Breast epithelium (tissue), 4 donors: ENCODE results near the gene NTN5. TPM values are rescaled to one million over a fixed set of nuclear protein-coding genes. Genes with fewer than 3 reads are reported as not detected.

Experiments used
- DNase-seq, 2 donors: peaks; one replicate each; pipeline ENCODE4 v3.0.0-alpha.2; 2019; ENCODE audit warnings: low spot score in 2 of 2
- H3K27ac ChIP-seq, 2 donors: fragments of 200-600 bp; sonication (generic) in 1 of 2; one replicate each; pipeline ENCODE4 v1.5.1; 2016 to 2019; ENCODE audit warnings: mild to moderate bottlenecking in 1 of 2
- H3K27me3 ChIP-seq, 2 donors: fragments of 200-600 bp; sonication (generic) in 1 of 2; one replicate each; pipeline versions ENCODE4 v1.5.1 to v1.6.0; 2017 to 2019; ENCODE audit warnings: control low read depth in 1 of 2, mild to moderate bottlenecking in 1 of 2
- H3K36me3 ChIP-seq: fragments of 200-600 bp; one replicate; pipeline ENCODE4 v1.5.1; 2019
- H3K4me1 ChIP-seq, 2 donors: fragments of 200-600 bp; sonication (generic); one replicate each; pipeline ENCODE4 v1.5.1; 2016 to 2019; ENCODE audit warnings: control low read depth in 1 of 2
- H3K4me3 ChIP-seq, 3 donors: fragments of 200-600 bp; sonication (generic); 1 replicate in 2 of 3; 2 replicates in 1 of 3; pipeline ENCODE4 v1.5.1; 2016 to 2019; ENCODE audit warnings: mild to moderate bottlenecking in 3 of 3, moderate library complexity in 2 of 3
- H3K9me3 ChIP-seq, 2 donors: fragments of 200-600 bp; sonication (generic) in 1 of 2; one replicate each; pipeline ENCODE4 v1.5.1; 2016 to 2019; ENCODE audit warnings: control low read depth in 1 of 2
- CTCF ChIP-seq, 3 donors: fragments of 450-650 bp; IDR thresholded peaks; one replicate each; pipeline ENCODE4 v1.5.1; 2016 to 2017; ENCODE audit warnings: antibody characterized with exemption in 3 of 3, mild to moderate bottlenecking in 3 of 3, moderate library complexity in 3 of 3
- POLR2A ChIP-seq: fragments of 450-650 bp; IDR thresholded peaks from one replicate; pipeline ENCODE4 v1.6.1; 2016; ENCODE audit warnings: antibody characterized with exemption, mild to moderate bottlenecking, moderate library complexity
- POLR2AphosphoS5 ChIP-seq, 3 donors: sonication (generic); formaldehyde crosslinking; IDR thresholded peaks; one replicate each; pipeline ENCODE4 v1.6.1; 2017; ENCODE audit warnings: antibody characterized with exemption in 3 of 3
- intact Hi-C: fragments of 100-400 bp; cut with DNase I; formaldehyde crosslinking; loops from one replicate; pipeline ENCODE4 v1.15.1; 2023; ENCODE audit warnings: low total_unique reads
- total RNA-seq, 3 donors: library from RNA; depleted of rRNA; stranded (reverse); fragments of >200 nt; gene quantifications; one replicate each; pipeline ENCODE4 v1.1.0, GENCODE V29; 2016

The NTN5 gene
- total RNA-seq, 3 donors from 2014 or later, result 0.64 to 2.9 (median 2.6) TPM

DNA sequence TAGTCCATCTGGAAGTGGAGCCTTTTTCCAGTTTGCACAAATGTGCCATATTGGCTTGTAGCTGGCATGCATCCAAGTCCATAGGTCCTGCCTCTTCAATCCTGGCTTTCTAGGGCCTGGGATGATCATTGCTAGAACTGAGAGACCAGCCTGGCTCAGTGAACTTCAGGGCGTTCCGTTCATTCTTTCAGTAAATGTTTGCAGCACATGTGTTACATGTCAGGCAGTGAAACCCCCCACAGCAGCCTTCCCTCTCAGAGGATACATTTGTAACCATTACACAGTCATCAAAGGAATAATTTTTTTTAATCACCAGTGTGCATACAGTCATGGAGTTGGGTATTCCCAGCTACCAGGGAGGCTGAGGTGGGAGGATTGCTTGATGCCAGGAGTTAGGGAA is 32.6 kb upstream of the NTN5 start:
- TF ChIP-seq CTCF (IDR thresholded peaks at IDR 0.05) (no peak), POLR2A (no peak), POLR2AphosphoS5 (IDR thresholded peaks at IDR 0.05) (no peak)
- H3K4me1 ChIP-seq, result no peaks in the 10 kb centered on the region
- no peaks in the 10 kb centered on the region for H3K27me3 ChIP-seq
- no peaks in the 10 kb centered on the region for H3K36me3 ChIP-seq
- H3K27ac ChIP-seq, result no peak overlapping the region
- H3K4me3 ChIP-seq, result no peak overlapping the region
- intact Hi-C loops, result no loop called here
- no peaks in the 10 kb centered on the region for H3K9me3 ChIP-seq
- DNase-seq, result no peak

GRCh38 chr19:48703316-48703715 is 30.5 kb upstream of the NTN5 start:
- Histone ChIP-seq H3K4me3 (no peak overlapping the region), H3K36me3 (no peaks in the 10 kb centered on the region), H3K27me3 (no peaks in the 10 kb centered on the region), H3K4me1 (no peaks in the 10 kb centered on the region), H3K9me3 (no peaks in the 10 kb centered on the region), H3K27ac (no peak overlapping the region)
- intact Hi-C loops, result no loop called here
- DNase-seq, result no peak
- TF ChIP-seq POLR2A, result no peak
- no peak for TF ChIP-seq CTCF (IDR thresholded peaks at IDR 0.05)
- no peak for TF ChIP-seq POLR2AphosphoS5 (IDR thresholded peaks at IDR 0.05)

GRCh38 chr19:48702701-48703100 is 29.9 kb upstream of the NTN5 start:
- no peak overlapping the region for H3K4me3 ChIP-seq
- no peaks in the 10 kb centered on the region for H3K36me3 ChIP-seq
- intact Hi-C loops, result no loop called here
- DNase-seq, result no peak
- no peaks in the 10 kb centered on the region for H3K9me3 ChIP-seq
- TF ChIP-seq POLR2A (no peak), CTCF (IDR thresholded peaks at IDR 0.05) (no peak), POLR2AphosphoS5 (IDR thresholded peaks at IDR 0.05) (no peak)
- no peaks in the 10 kb centered on the region for H3K27me3 ChIP-seq
- no peaks in the 10 kb centered on the region for H3K4me1 ChIP-seq
- H3K27ac ChIP-seq, result no peak overlapping the region

DNA sequence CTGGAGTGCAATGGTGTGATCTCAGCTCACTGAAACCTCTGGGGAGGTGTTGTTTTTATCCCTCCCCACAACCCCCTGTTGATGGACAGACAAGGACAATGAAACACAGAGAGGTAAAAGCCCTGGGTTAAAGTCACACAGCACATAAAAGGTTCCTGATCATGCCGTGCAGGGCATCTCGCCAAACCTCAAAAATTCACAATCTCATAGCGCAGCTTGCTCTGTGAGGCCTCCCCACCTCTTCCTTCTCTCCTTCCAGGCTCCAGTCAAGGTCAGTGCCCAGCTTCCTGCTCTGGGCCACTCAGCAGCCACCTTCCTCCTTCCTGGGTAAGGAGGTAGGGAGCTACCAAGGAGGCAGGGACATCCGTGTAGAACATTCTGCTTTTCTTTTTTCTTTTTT is 25.2 kb upstream of the NTN5 start:
- TF ChIP-seq POLR2AphosphoS5 (IDR thresholded peaks at IDR 0.05) (no peak), CTCF (IDR thresholded peaks at IDR 0.05) (no peak), POLR2A (no peak)
- Histone ChIP-seq H3K27ac (peak overlapping the region in 1 of 2 donors; percentile 19), H3K9me3 (no peaks in the 10 kb centered on the region), H3K36me3 (no peaks in the 10 kb centered on the region), H3K27me3 (no peaks in the 10 kb centered on the region), H3K4me1 (no peaks in the 10 kb centered on the region), H3K4me3 (no peak overlapping the region)
- DNase-seq, result no peak
- intact Hi-C loops, result no loop called here

DNA sequence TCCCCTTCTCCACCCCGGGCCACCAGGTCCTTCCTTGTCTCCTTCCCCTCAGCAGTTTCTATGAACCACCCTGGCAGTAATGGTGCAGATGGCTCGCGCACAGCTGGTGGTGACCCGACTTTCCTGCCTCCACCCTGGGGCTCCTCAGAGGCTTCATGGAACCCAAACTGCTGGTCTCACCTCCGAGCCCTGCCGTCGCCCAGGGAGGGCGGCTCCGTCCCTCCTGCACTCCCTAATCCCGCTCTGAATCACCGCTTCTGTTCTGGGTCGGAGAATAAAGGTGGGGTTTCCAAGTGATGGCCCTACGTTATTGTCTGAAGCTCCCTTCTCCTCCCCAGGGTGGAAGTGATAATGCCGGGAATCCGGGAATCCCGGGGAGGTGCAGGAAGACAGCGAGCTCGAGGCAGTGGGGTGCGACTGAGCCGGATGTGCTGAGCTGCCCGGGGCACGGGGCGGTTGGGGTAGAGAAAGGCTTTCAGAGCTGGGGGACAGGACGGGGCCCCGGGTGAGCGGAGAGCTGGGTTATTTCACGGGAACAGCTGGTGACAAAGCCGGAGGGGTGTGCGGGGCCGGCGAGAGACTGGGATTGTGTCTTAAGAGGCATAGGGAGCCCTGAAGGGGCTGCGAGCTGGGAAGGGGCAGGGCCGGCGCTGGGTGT is 23.7 kb upstream of the NTN5 start:
- H3K36me3 ChIP-seq, result no peaks in the 10 kb centered on the region
- peak overlapping the region; percentile 72 to 75 for H3K27ac ChIP-seq
- H3K4me1 ChIP-seq, result no peaks in the 10 kb centered on the region
- no peaks in the 10 kb centered on the region for H3K27me3 ChIP-seq
- TF ChIP-seq POLR2A (no peak), CTCF (IDR thresholded peaks at IDR 0.05) (no peak), POLR2AphosphoS5 (IDR thresholded peaks at IDR 0.05) (no peak)
- intact Hi-C loops, result no loop called here
- no peaks in the 10 kb centered on the region for H3K9me3 ChIP-seq
- peak overlapping the region; percentile 10 to 60 (median 44) for H3K4me3 ChIP-seq
- no peak for DNase-seq
